SK-N-SH treated with all-trans-retinoic acid at 6 μM for 48 hours (cell line): ENCODE data around the gene MSMO1.

Experiments used
- ATAC-seq: fragments of 200-7000 bp; cut with Tn5 transposase; 3 replicates; pipeline ENCODE4 v1.9.1; 2020; ENCODE audit warnings: mild to moderate bottlenecking, moderate library complexity
- ARNTL ChIP-seq: fragments of 450-650 bp; formaldehyde crosslinking; IDR thresholded peaks from 2 replicates; pipeline ENCODE4 v1.5.0; 2020; ENCODE audit warnings: low read depth, mild to moderate bottlenecking, moderate library complexity, borderline replicate concordance
- BACH2 ChIP-seq: fragments of 250-450 bp; sonication (Bioruptor Pico); IDR thresholded peaks from 2 replicates; pipeline ENCODE4 v1.9.0; 2021; ENCODE audit warnings: mild to moderate bottlenecking, borderline replicate concordance
- CREB5 ChIP-seq: fragments of 250-450 bp; sonication (Bioruptor Pico); IDR thresholded peaks from 2 replicates; pipeline ENCODE4 v1.5.1; 2020; ENCODE audit warnings: low read depth, mild to moderate bottlenecking, moderate library complexity
- CSDC2 ChIP-seq: fragments of 250-450 bp; sonication (Bioruptor Pico); IDR thresholded peaks from 2 replicates; pipeline ENCODE4 v1.5.0; 2020; ENCODE audit warnings: mild to moderate bottlenecking, moderate library complexity
- CSRNP3 ChIP-seq: fragments of 250-450 bp; sonication (Bioruptor Pico); IDR thresholded peaks from 2 replicates; pipeline ENCODE4 v1.5.1; 2021; ENCODE audit warnings: mild to moderate bottlenecking, moderate library complexity
- ESRRG ChIP-seq: fragments of 250-450 bp; sonication (Bioruptor Pico); IDR thresholded peaks from 2 replicates; pipeline ENCODE4 v1.6.1; 2021; ENCODE audit warnings: mild to moderate bottlenecking
- GLIS3 ChIP-seq: fragments of 250-450 bp; sonication (Bioruptor Pico); IDR thresholded peaks from 2 replicates; pipeline ENCODE4 v1.5.0; 2020; ENCODE audit warnings: mild to moderate bottlenecking, moderate library complexity
- ISL1 ChIP-seq: fragments of 250-450 bp; sonication (Bioruptor Pico); IDR thresholded peaks from 2 replicates; pipeline ENCODE4 v2.1.2; 2022; ENCODE audit warnings: mild to moderate bottlenecking, moderate library complexity
- OSR1 ChIP-seq: fragments of 250-450 bp; sonication (Bioruptor Pico); IDR thresholded peaks from 2 replicates; pipeline ENCODE4 v1.8.0; 2022; ENCODE audit warnings: moderate library complexity, mild to moderate bottlenecking, inconsistent platforms
- PATZ1 ChIP-seq: fragments of 250-450 bp; sonication (Bioruptor Pico); IDR thresholded peaks from 2 replicates; pipeline ENCODE4 v1.8.0; 2020; ENCODE audit warnings: mild to moderate bottlenecking, moderate library complexity, borderline replicate concordance
- POU6F1 ChIP-seq: fragments of 250-450 bp; sonication (Bioruptor Pico); IDR thresholded peaks from 2 replicates; pipeline ENCODE4 v1.8.0; 2021; ENCODE audit warnings: low read depth, mild to moderate bottlenecking, moderate library complexity, borderline replicate concordance
- PPARA ChIP-seq: fragments of 250-450 bp; sonication (Bioruptor Pico); IDR thresholded peaks from 2 replicates; pipeline ENCODE4 v1.5.0; 2020; ENCODE audit warnings: mild to moderate bottlenecking, borderline replicate concordance
- RARB ChIP-seq: fragments of 250-450 bp; sonication (Bioruptor Pico); IDR thresholded peaks from 2 replicates; pipeline ENCODE4 v1.8.0; 2021; ENCODE audit warnings: mild to moderate bottlenecking, moderate library complexity
- SNAI2 ChIP-seq: fragments of 250-450 bp; sonication (Bioruptor Pico); IDR thresholded peaks from 2 replicates; pipeline ENCODE4 v1.5.0; 2020; ENCODE audit warnings: mild to moderate bottlenecking, moderate library complexity
- TOX ChIP-seq: fragments of 250-450 bp; sonication (Bioruptor Pico); IDR thresholded peaks from 2 replicates; pipeline ENCODE4 v1.8.0; 2021; ENCODE audit warnings: mild to moderate bottlenecking, moderate library complexity, borderline replicate concordance
- TSHZ2 ChIP-seq: fragments of 250-450 bp; sonication (Bioruptor Pico); IDR thresholded peaks from 2 replicates; pipeline ENCODE4 v1.5.0; 2020; ENCODE audit warnings: mild to moderate bottlenecking, moderate library complexity
- ZC3H10 ChIP-seq: fragments of 250-450 bp; sonication (Bioruptor Pico); IDR thresholded peaks from 2 replicates; pipeline ENCODE4 v1.5.1; 2021; ENCODE audit warnings: mild to moderate bottlenecking, moderate library complexity
- ZFP3 ChIP-seq: fragments of 250-450 bp; sonication (Bioruptor Pico); IDR thresholded peaks from 2 replicates; pipeline ENCODE4 v1.5.0; 2020; ENCODE audit warnings: mild to moderate bottlenecking, moderate library complexity
- ZFP30 ChIP-seq: fragments of 450-650 bp; formaldehyde crosslinking; IDR thresholded peaks from 2 replicates; pipeline ENCODE4 v1.5.0; 2022; ENCODE audit warnings: mild to moderate bottlenecking, moderate library complexity
- ZNF70 ChIP-seq: fragments of 450-650 bp; formaldehyde crosslinking; IDR thresholded peaks from 2 replicates; pipeline ENCODE4 v1.5.0; 2020; ENCODE audit warnings: mild to moderate bottlenecking, moderate library complexity
- ZNF8 ChIP-seq: fragments of 450-650 bp; formaldehyde crosslinking; IDR thresholded peaks from 2 replicates; pipeline ENCODE4 v1.5.0; 2020; ENCODE audit warnings: mild to moderate bottlenecking, moderate library complexity

Gene MSMO1

GRCh38 chr4:165328708-165329107, 1.2 kb downstream of the MSMO1 start:
- TF ChIP-seq TOX (CRISPR knock-in tag) (no peak), CSRNP3 (CRISPR knock-in tag) (no peak), ZFP3 (CRISPR knock-in tag) (no peak), TSHZ2 (CRISPR knock-in tag) (no peak), ARNTL (CRISPR knock-in tag) (no peak), ZNF8 (no peak), RARB (CRISPR knock-in tag) (no peak), ZFP30 (no peak), ZC3H10 (CRISPR knock-in tag) (no peak), PATZ1 (CRISPR knock-in tag) (no peak), CSDC2 (CRISPR knock-in tag) (no peak), SNAI2 (CRISPR knock-in tag) (no peak), ISL1 (CRISPR knock-in tag) (no peak), OSR1 (CRISPR knock-in tag) (no peak)
- ATAC-seq, result no peak

- TF ChIP-seq ZNF8 (no peak), POU6F1 (no peak), ZNF70 (CRISPR knock-in tag) (no peak), RARB (CRISPR knock-in tag) (no peak), ZC3H10 (CRISPR knock-in tag) (no peak), CSRNP3 (CRISPR knock-in tag) (no peak), PPARA (CRISPR knock-in tag) (no peak), CREB5 (CRISPR knock-in tag) (no peak), OSR1 (CRISPR knock-in tag) (no peak), ZFP3 (CRISPR knock-in tag) (no peak), ESRRG (CRISPR knock-in tag) (no peak), TOX (CRISPR knock-in tag) (no peak)
- ATAC-seq, result no peak
Measured at GRCh38 chr4:165330071-165330470, 2.6 kb downstream of the MSMO1 start.

- ATAC-seq, result no peak
- no peak for TF ChIP-seq OSR1 (CRISPR knock-in tag)
- TF ChIP-seq ESRRG (CRISPR knock-in tag), result no peak
- TF ChIP-seq ISL1 (CRISPR knock-in tag), result no peak
- TF ChIP-seq POU6F1, result no peak
- TF ChIP-seq TOX (CRISPR knock-in tag), result no peak
- no peak for TF ChIP-seq RARB (CRISPR knock-in tag)
- no peak for TF ChIP-seq SNAI2 (CRISPR knock-in tag)
- TF ChIP-seq ZFP30, result no peak
- no peak for TF ChIP-seq GLIS3 (CRISPR knock-in tag)
- no peak for TF ChIP-seq ARNTL (CRISPR knock-in tag)
- no peak for TF ChIP-seq CSRNP3 (CRISPR knock-in tag)
- no peak for TF ChIP-seq CREB5 (CRISPR knock-in tag)
- no peak for TF ChIP-seq BACH2
Measured at GRCh38 chr4:165330666-165331065, 3.2 kb downstream of the MSMO1 start.
